Type B pancreatic cell (in vitro differentiated cells): ENCODE results near the gene MAP3K21. TPM values are rescaled to one million over a fixed set of nuclear protein-coding genes. Genes with fewer than 3 reads are reported as not detected.

Source experiments
- DNase-seq: peaks from one replicate; pipeline ENCODE4 v3.0.0; 2021; ENCODE audit warnings: mixed read lengths; ENCODE audit not compliant: unreplicated experiment; ENCODE audit errors: extremely low spot score
- H3K27ac Mint-ChIP-seq: 2 replicates; pipeline ENCODE4 v1.8.0; 2021; ENCODE audit warnings: mild to moderate bottlenecking, mixed read lengths
- H3K27me3 Mint-ChIP-seq: 2 replicates; pipeline ENCODE4 v1.8.0; 2021; ENCODE audit warnings: mixed read lengths
- H3K36me3 Mint-ChIP-seq: 2 replicates; pipeline ENCODE4 v1.8.0; 2021; ENCODE audit warnings: mixed read lengths
- H3K4me1 Mint-ChIP-seq: one replicate; pipeline ENCODE4 v1.8.0; 2021; ENCODE audit warnings: mixed read lengths; ENCODE audit not compliant: unreplicated experiment
- H3K4me3 Mint-ChIP-seq: 2 replicates; pipeline ENCODE4 v1.8.0; 2021; ENCODE audit warnings: mild to moderate bottlenecking, mixed read lengths
- H3K9me3 Mint-ChIP-seq: 2 replicates; pipeline ENCODE4 v1.8.0; 2021; ENCODE audit warnings: mixed read lengths
- total RNA-seq: library from RNA; stranded (reverse); gene quantifications from 2 replicates; pipeline ENCODE4 v1.2.1, GENCODE V29; 2021; ENCODE audit warnings: low replicate concordance
- TF ChIP-seq, protein P1 (sequence below): fragments of 200-600 bp; sonication (generic); conservative IDR thresholded peaks from 2 replicates; pipeline ENCODE4 v1.5.0; 2021; ENCODE audit warnings: antibody characterized with exemption, mild to moderate bottlenecking

The MAP3K21 gene
- total RNA-seq, 1 donor from 2014 or later = 6.4 TPM

DNA sequence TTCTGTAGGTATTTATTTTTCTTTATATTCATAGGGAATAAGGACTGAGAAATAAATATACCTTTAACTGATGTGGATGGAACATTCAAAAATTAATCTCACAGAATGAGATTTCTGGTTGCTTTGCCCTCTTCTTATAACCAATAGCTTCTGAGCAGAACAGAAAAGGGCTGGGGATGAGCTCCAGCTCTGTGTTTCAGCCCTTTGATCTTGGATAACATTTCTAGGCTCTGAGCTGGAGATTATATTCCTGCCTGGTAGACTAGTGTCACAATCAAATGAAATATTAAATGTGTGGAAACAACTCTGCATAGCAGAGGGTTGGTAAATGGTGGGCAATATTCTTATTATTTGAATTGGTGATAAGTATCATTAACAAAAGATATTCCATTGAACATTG is 14.6 kb downstream of the MAP3K21 start:
- H3K4me1 Mint-ChIP-seq = peaks cover 5% of the 10 kb centered on the region
- H3K27me3 Mint-ChIP-seq = peaks cover 20% of the 10 kb centered on the region
- H3K36me3 Mint-ChIP-seq = no peaks in the 10 kb centered on the region
- TF ChIP-seq, protein P1, sequence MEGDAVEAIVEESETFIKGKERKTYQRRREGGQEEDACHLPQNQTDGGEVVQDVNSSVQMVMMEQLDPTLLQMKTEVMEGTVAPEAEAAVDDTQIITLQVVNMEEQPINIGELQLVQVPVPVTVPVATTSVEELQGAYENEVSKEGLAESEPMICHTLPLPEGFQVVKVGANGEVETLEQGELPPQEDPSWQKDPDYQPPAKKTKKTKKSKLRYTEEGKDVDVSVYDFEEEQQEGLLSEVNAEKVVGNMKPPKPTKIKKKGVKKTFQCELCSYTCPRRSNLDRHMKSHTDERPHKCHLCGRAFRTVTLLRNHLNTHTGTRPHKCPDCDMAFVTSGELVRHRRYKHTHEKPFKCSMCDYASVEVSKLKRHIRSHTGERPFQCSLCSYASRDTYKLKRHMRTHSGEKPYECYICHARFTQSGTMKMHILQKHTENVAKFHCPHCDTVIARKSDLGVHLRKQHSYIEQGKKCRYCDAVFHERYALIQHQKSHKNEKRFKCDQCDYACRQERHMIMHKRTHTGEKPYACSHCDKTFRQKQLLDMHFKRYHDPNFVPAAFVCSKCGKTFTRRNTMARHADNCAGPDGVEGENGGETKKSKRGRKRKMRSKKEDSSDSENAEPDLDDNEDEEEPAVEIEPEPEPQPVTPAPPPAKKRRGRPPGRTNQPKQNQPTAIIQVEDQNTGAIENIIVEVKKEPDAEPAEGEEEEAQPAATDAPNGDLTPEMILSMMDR = no peak
- H3K4me3 Mint-ChIP-seq = no peak overlapping the region
- no peak overlapping the region for H3K27ac Mint-ChIP-seq
- H3K9me3 Mint-ChIP-seq = peaks cover 4% of the 10 kb centered on the region
- DNase-seq = no peak

DNA sequence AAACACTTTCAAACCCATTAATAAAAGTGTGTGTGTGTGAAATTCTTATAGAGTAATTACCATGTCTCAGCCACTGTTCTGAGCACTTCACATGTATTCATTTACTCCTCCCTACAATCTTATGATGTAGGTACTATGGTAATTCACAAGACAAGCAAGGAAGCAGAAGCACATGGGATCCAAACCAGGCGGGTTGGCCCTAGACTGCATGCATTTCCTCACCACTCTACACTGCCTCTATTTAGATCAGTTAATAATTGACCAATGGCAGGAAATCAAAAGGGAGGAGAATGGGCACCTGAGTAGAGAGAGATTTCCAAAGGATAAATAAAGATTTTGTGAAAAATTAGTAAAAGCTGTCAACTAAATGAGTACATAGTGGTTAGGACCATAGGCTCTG is 15.7 kb downstream of the MAP3K21 start:
- H3K27me3 Mint-ChIP-seq = peaks cover 21% of the 10 kb centered on the region
- peaks cover 4% of the 10 kb centered on the region for H3K9me3 Mint-ChIP-seq
- TF ChIP-seq, protein P1 = no peak
- DNase-seq = no peak
- H3K27ac Mint-ChIP-seq = no peak overlapping the region
- H3K4me3 Mint-ChIP-seq = no peak overlapping the region
- no peaks in the 10 kb centered on the region for H3K36me3 Mint-ChIP-seq
- H3K4me1 Mint-ChIP-seq = peaks cover 5% of the 10 kb centered on the region

DNA sequence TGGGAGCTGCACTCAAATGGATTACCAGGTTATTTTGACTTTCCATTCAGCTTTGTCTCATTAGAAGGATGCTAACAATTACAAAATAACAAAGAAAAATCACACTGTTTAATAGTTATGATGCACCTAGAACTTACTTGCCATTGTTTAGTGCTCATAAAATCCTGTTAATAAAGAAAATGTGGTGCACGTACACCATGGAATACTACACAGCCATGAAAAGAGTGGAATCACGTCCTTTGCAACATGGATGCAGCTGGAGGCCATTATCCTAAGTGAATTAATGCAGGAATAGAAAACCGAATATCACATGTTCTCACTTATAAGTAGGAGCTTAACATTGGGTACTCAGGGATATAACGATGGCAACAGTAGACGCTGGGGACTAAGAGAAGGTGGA is 19.8 kb downstream of the MAP3K21 start:
- H3K9me3 Mint-ChIP-seq = peaks cover 4% of the 10 kb centered on the region
- DNase-seq = no peak
- H3K27me3 Mint-ChIP-seq = peaks cover 3% of the 10 kb centered on the region
- TF ChIP-seq, protein P1 = no peak
- no peak overlapping the region for H3K4me3 Mint-ChIP-seq
- no peaks in the 10 kb centered on the region for H3K4me1 Mint-ChIP-seq
- H3K27ac Mint-ChIP-seq = no peak overlapping the region
- H3K36me3 Mint-ChIP-seq = no peaks in the 10 kb centered on the region

DNA sequence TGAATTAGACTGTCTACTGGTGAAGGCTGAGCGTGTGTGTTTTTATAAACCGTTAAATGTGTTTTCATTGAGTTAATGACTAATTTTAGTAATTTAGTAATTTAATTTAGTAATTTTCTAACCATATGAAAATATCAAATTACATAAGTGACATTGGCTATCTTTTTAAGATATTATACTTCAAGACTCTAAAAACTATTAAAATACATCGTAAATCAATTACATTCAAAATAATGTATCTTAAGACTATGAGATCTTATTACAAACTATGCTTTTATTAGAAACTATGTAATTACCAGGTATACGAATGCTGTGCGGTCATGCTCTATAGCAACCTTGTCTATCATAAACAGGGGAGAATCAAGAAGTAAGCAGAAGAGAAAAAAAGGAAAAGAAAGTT is 21.6 kb downstream of the MAP3K21 start:
- Mint-ChIP-seq H3K4me1 (no peaks in the 10 kb centered on the region), H3K36me3 (no peaks in the 10 kb centered on the region), H3K27me3 (peaks cover 3% of the 10 kb centered on the region), H3K9me3 (no peaks in the 10 kb centered on the region), H3K4me3 (no peak overlapping the region), H3K27ac (no peak overlapping the region)
- no peak for DNase-seq
- TF ChIP-seq, protein P1 = no peak

DNA sequence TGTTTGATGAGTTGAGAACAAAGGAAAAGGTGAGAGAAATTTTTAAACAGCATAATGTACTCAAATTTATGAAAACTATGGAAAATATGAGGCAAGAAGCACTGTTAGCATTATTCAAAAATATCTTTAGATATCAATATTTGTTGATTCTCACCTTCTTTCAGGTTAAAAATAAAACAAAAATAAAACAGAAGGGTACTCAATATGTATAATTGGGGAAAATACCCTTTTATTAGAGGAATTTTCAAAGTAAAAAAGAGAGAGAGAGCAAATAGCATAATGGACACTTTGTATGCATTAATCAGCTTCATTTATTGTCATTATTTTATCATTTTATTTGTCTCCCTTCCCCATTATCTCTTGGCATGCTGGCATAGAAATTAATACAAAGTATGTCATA is 27.5 kb downstream of the MAP3K21 start:
- Mint-ChIP-seq H3K36me3 (no peaks in the 10 kb centered on the region), H3K27me3 (no peaks in the 10 kb centered on the region), H3K4me3 (no peak overlapping the region), H3K27ac (no peak overlapping the region), H3K9me3 (no peaks in the 10 kb centered on the region), H3K4me1 (no peaks in the 10 kb centered on the region)
- TF ChIP-seq, protein P1 = no peak
- no peak for DNase-seq
